ENCODE results near the gene ENOX1. TPM values are rescaled to one million over a fixed set of nuclear protein-coding genes. Genes with fewer than 3 reads are reported as not detected.

ENOX1 gene
- total RNA-seq, 2 donors from 2014 or later, result 0.22 to 1.4 TPM

DNA sequence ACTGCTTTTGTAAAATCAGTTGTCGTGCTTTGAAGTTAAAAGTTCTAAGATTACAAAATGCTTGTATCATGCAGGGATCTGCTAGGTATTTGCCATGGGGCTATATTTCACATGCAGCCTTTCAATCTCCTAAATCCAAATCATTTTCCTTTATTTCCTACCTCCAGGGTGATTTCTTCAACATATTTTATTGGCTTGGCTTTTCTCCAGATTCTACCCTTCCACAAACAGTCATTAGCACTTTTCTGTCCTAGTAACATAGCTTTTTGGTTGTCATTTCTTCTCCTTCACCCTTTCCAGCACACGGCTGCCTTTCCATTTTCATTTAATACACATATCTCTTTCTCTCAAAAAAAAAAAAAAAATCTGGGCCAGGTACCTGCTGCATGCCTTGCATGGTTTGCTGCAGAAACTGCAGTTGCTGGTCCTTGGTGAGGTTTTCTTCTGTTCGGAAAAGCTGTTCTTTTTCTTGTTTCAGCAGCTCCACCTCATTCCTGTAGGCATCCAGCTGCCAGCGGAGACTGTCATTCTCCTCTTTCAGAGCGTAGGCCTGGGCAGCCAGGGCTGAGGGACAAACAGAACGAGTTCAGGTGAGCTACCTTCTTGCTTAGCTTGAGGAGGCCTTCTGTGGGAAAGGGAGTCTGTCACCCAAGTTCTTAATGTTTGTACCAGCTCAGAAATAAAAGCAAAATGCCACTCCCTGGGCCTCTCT is 488.6 kb downstream of the ENOX1 start:
- intact Hi-C loops (cut with DNase I), result no loop called here
- TF ChIP-seq, protein P1, sequence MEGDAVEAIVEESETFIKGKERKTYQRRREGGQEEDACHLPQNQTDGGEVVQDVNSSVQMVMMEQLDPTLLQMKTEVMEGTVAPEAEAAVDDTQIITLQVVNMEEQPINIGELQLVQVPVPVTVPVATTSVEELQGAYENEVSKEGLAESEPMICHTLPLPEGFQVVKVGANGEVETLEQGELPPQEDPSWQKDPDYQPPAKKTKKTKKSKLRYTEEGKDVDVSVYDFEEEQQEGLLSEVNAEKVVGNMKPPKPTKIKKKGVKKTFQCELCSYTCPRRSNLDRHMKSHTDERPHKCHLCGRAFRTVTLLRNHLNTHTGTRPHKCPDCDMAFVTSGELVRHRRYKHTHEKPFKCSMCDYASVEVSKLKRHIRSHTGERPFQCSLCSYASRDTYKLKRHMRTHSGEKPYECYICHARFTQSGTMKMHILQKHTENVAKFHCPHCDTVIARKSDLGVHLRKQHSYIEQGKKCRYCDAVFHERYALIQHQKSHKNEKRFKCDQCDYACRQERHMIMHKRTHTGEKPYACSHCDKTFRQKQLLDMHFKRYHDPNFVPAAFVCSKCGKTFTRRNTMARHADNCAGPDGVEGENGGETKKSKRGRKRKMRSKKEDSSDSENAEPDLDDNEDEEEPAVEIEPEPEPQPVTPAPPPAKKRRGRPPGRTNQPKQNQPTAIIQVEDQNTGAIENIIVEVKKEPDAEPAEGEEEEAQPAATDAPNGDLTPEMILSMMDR (IDR thresholded peaks at IDR 0.05), result no peak
- no peak overlapping the region for H3K27ac ChIP-seq
- no peak overlapping the region for H3K9ac ChIP-seq (ENCODE audit: low read depth in 2 of 2, low read length in 2 of 2)
- H3K4me1 ChIP-seq, result no peaks in the 10 kb centered on the region
- no peaks in the 10 kb centered on the region for H3K9me3 ChIP-seq
- H3K27me3 ChIP-seq, result no peaks in the 10 kb centered on the region
- no peak for DNase-seq
- no peaks in the 10 kb centered on the region for H3K36me3 ChIP-seq
- H3K4me3 ChIP-seq, result no peak overlapping the region

DNA sequence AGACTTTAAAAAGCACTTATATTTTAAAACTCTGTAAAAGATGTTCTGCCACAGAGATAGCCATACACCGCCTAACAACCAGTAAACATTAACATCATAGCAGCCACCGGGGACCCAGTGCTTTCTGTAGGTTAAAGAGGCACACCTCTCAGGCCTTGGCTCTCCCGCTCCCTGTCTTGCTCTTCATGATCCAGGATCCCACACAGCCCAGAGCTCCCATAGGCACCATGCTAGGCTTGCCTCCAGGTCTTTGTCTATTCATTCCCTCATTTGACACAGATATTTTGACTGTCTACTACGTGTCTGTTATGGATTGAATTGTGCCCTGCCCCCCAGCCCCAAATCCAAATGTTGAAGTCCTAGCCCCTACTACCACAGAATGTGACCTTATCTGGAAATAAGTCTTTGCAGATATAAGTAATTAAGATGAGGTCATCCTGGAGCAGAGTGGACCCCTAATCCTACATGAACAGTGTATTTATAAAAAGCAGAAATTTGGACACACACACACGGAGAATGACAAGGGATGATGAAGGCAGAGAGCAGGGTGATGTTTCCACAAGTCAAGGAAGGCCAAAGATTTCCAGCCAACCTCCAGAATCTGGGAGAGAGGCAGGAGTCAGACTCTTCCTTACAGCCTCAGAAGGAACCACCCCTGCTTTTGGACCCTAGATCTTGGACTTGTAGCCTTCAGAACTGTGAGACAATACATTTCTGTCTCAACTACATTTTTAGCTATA is 490.8 kb downstream of the ENOX1 start:
- TF ChIP-seq, protein P1 (IDR thresholded peaks at IDR 0.05), result no peak
- Histone ChIP-seq H3K36me3 (no peaks in the 10 kb centered on the region), H3K4me1 (no peaks in the 10 kb centered on the region), H3K9ac (ENCODE audit: low read depth in 2 of 2, low read length in 2 of 2) (no peak overlapping the region), H3K9me3 (no peaks in the 10 kb centered on the region), H3K27me3 (no peaks in the 10 kb centered on the region), H3K27ac (no peak overlapping the region), H3K4me3 (no peak overlapping the region)
- intact Hi-C loops (cut with DNase I), result no loop called here
- no peak for DNase-seq

DNA sequence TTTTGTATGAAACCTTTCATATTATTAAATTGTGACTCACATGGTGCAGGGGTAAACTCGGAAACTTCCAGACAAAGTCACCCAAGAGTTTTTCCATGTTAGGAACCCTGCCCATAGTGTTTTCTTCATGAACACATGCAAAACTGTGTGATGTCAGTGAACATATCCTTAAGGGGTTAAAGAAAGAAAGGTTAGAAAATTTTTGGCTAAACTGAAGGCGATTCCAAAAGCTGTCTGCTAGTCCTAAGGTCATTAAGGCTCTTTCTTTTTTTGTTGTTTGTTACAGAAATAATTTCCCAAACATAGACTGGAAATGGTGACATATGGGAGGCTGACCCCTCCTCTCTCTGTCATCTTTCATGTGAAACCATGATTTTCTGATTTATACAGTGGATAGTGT is 491.5 kb downstream of the ENOX1 start:
- Histone ChIP-seq H3K27me3 (no peaks in the 10 kb centered on the region), H3K4me1 (no peaks in the 10 kb centered on the region), H3K9me3 (no peaks in the 10 kb centered on the region), H3K9ac (ENCODE audit: low read depth in 2 of 2, low read length in 2 of 2) (no peak overlapping the region), H3K36me3 (no peaks in the 10 kb centered on the region), H3K4me3 (no peak overlapping the region), H3K27ac (no peak overlapping the region)
- TF ChIP-seq, protein P1 (IDR thresholded peaks at IDR 0.05), result no peak
- DNase-seq, result no peak
- intact Hi-C loops (cut with DNase I), result no loop called here

DNA sequence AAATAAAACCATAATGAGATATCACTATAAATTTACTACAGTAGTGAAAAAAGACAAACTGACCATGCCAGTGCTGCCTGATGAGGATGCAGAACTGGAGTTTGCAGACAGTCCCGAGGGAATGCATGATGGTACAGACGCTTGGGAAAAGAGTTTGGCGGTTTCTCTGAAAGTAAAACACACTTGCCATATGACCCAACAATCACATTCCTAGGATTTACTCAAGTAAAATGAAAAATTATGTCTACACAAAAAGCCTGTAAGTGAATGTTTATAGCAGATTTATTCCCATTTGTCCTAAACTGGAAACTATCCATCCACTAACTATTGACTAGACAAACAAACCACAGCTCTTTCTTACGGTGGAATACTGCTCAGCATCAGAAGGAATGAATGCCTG is 492.4 kb downstream of the ENOX1 start:
- H3K4me3 ChIP-seq, result no peak overlapping the region
- no peaks in the 10 kb centered on the region for H3K9me3 ChIP-seq
- no peak overlapping the region for H3K27ac ChIP-seq
- no peak for DNase-seq
- intact Hi-C loops (cut with DNase I), result no loop called here
- TF ChIP-seq, protein P1 (IDR thresholded peaks at IDR 0.05), result no peak
- no peaks in the 10 kb centered on the region for H3K36me3 ChIP-seq
- no peak overlapping the region for H3K9ac ChIP-seq (ENCODE audit: low read depth in 2 of 2, low read length in 2 of 2)
- H3K27me3 ChIP-seq, result no peaks in the 10 kb centered on the region
- H3K4me1 ChIP-seq, result no peaks in the 10 kb centered on the region

DNA sequence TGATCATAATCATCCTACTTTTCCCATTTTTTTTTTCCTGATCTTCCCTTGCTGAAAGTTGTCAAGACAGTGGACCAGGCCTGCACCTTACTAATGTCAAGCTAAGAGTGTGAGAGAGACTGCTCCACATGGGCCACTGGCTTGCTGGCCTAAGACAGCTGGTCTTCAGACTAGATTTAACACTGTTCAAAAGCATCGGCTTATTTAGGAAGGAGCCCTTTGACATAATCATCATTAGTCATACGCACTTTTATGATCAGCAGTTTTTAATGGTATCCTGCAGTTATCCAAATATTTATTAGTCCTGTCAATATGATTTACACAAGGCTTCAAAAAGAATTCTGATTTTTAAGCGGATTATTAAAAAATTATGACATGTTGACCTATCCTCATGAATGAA is 492.8 kb downstream of the ENOX1 start:
- TF ChIP-seq, protein P1 (IDR thresholded peaks at IDR 0.05), result no peak
- Histone ChIP-seq H3K9ac (ENCODE audit: low read depth in 2 of 2, low read length in 2 of 2) (no peak overlapping the region), H3K4me3 (no peak overlapping the region), H3K27me3 (no peaks in the 10 kb centered on the region), H3K4me1 (no peaks in the 10 kb centered on the region), H3K9me3 (no peaks in the 10 kb centered on the region), H3K27ac (no peak overlapping the region), H3K36me3 (no peaks in the 10 kb centered on the region)
- no peak for DNase-seq
- intact Hi-C loops (cut with DNase I), result no loop called here

All from colonic mucosa (tissue), 4 donors.